Measurements from ENCODE around the gene LAMA2. TPM values are rescaled to one million over a fixed set of nuclear protein-coding genes. Genes with fewer than 3 reads are reported as not detected.

LAMA2 gene
- total RNA-seq, 3 donors from 2014 or later, result 116 to 293 (median 118) TPM

GRCh38 chr6:129098061-129098553, 215.2 kb downstream of the LAMA2 start:
- no peak for DNase-seq (ENCODE audit: low spot score in 2 of 2)
- H3K36me3 ChIP-seq, result no peaks in the 10 kb centered on the region
- H3K4me1 ChIP-seq, result no peaks in the 10 kb centered on the region
- no peak overlapping the region for H3K27ac ChIP-seq
- H3K9me3 ChIP-seq, result no peaks in the 10 kb centered on the region
- intact Hi-C loops (cut with DNase I; ENCODE audit: low total_unique reads), result no loop called here
- TF ChIP-seq POLR2A (IDR thresholded peaks at IDR 0.05) (no peak), POLR2AphosphoS5 (IDR thresholded peaks at IDR 0.05) (no peak), CTCF (IDR thresholded peaks at IDR 0.05) (no peak)
- no peak overlapping the region for H3K4me3 ChIP-seq
- no peaks in the 10 kb centered on the region for H3K27me3 ChIP-seq

GRCh38 chr6:129099696-129100095, 216.8 kb downstream of the LAMA2 start:
- H3K4me3 ChIP-seq, result no peak overlapping the region
- H3K27ac ChIP-seq, result no peak overlapping the region
- H3K36me3 ChIP-seq, result no peaks in the 10 kb centered on the region
- no peaks in the 10 kb centered on the region for H3K27me3 ChIP-seq
- intact Hi-C loops (cut with DNase I; ENCODE audit: low total_unique reads), result no loop called here
- TF ChIP-seq POLR2A (IDR thresholded peaks at IDR 0.05), result no peak
- TF ChIP-seq POLR2AphosphoS5 (IDR thresholded peaks at IDR 0.05), result no peak
- no peak for TF ChIP-seq CTCF (IDR thresholded peaks at IDR 0.05)
- no peak for DNase-seq (ENCODE audit: low spot score in 2 of 2)
- no peaks in the 10 kb centered on the region for H3K9me3 ChIP-seq
- H3K4me1 ChIP-seq, result no peaks in the 10 kb centered on the region

- H3K9me3 ChIP-seq, result no peaks in the 10 kb centered on the region
- no peaks in the 10 kb centered on the region for H3K27me3 ChIP-seq
- no peaks in the 10 kb centered on the region for H3K4me1 ChIP-seq
- DNase-seq (ENCODE audit: low spot score in 2 of 2), result no peak
- intact Hi-C loops (cut with DNase I; ENCODE audit: low total_unique reads), result no loop called here
- no peak overlapping the region for H3K27ac ChIP-seq
- no peaks in the 10 kb centered on the region for H3K36me3 ChIP-seq
- no peak overlapping the region for H3K4me3 ChIP-seq
- no peak for TF ChIP-seq POLR2AphosphoS5 (IDR thresholded peaks at IDR 0.05)
- TF ChIP-seq POLR2A (IDR thresholded peaks at IDR 0.05), result no peak
- TF ChIP-seq CTCF (IDR thresholded peaks at IDR 0.05), result no peak
These were observed 217.2 kb downstream of the LAMA2 start for GRCh38 chr6:129100164-129100563.

- intact Hi-C loops (cut with DNase I; ENCODE audit: low total_unique reads), result no loop called here
- H3K27me3 ChIP-seq, result no peaks in the 10 kb centered on the region
- DNase-seq (ENCODE audit: low spot score in 2 of 2), result no peak
These were observed 219.8 kb downstream of the LAMA2 start for GRCh38 chr6:129102741-129103140.

GRCh38 chr6:129104131-129104530, 221.2 kb downstream of the LAMA2 start:
- Histone ChIP-seq H3K4me3 (no peak overlapping the region), H3K36me3 (no peaks in the 10 kb centered on the region), H3K27ac (peak overlapping the region; percentile 8 to 67), H3K27me3 (no peaks in the 10 kb centered on the region), H3K9me3 (no peaks in the 10 kb centered on the region), H3K4me1 (no peaks in the 10 kb centered on the region)
- no peak for TF ChIP-seq POLR2AphosphoS5 (IDR thresholded peaks at IDR 0.05)
- no peak for TF ChIP-seq CTCF (IDR thresholded peaks at IDR 0.05)
- no peak for TF ChIP-seq POLR2A (IDR thresholded peaks at IDR 0.05)
- intact Hi-C loops (cut with DNase I; ENCODE audit: low total_unique reads), result no loop called here
- DNase-seq (ENCODE audit: low spot score in 2 of 2), result no peak

More at GRCh38 chr6:129102741-129103140, 219.8 kb downstream of the LAMA2 start:
- peak overlapping the region in 1 of 2 donors; percentile 8 for H3K27ac ChIP-seq
- H3K4me3 ChIP-seq, result no peak overlapping the region
- H3K36me3 ChIP-seq, result no peaks in the 10 kb centered on the region
- no peaks in the 10 kb centered on the region for H3K9me3 ChIP-seq
- TF ChIP-seq POLR2AphosphoS5 (IDR thresholded peaks at IDR 0.05), result no peak
- TF ChIP-seq CTCF (IDR thresholded peaks at IDR 0.05), result no peak
- no peak for TF ChIP-seq POLR2A (IDR thresholded peaks at IDR 0.05)
- no peaks in the 10 kb centered on the region for H3K4me1 ChIP-seq

Data from breast epithelium (tissue), 4 donors.